ENCODE measurements around the gene JAM3.
"Not testable (repeated sequence)": the region's sequence is repeated elsewhere in the genome, so short reads cannot be mapped to it uniquely, and the experiment has no call there.

The JAM3 gene

GRCh38 chr11:134063991-134064747 lies 4.7 kb upstream of the JAM3 start:
- DNase-seq = no peak

- DNase-seq = no peak
Measured at GRCh38 chr11:134065381-134065780, 3.5 kb upstream of the JAM3 start.

- no peak for DNase-seq
Measured at GRCh38 chr11:134066943-134067885, 1.7 kb upstream of the JAM3 start.

GRCh38 chr11:134069426-134070341 lies 812 bp downstream of the JAM3 start:
- no peak for DNase-seq

- DNase-seq = no peak
Measured at GRCh38 chr11:134070342-134070845, 1.5 kb downstream of the JAM3 start.

GRCh38 chr11:134071306-134071705 lies 2.4 kb downstream of the JAM3 start:
- no peak for DNase-seq

- no peak for DNase-seq
Measured at GRCh38 chr11:134071766-134072402, 3.0 kb downstream of the JAM3 start.

GRCh38 chr11:134072844-134073243 lies 4.0 kb downstream of the JAM3 start:
- no peak for DNase-seq

- no peak for DNase-seq
Measured at GRCh38 chr11:134074346-134074745, 5.5 kb downstream of the JAM3 start.

- no peak for DNase-seq
Measured at GRCh38 chr11:134074766-134075165, 5.9 kb downstream of the JAM3 start.

- no peak for DNase-seq
Measured at GRCh38 chr11:134079317-134079716, 10.4 kb downstream of the JAM3 start.

- not testable (repeated sequence) for DNase-seq
Measured at GRCh38 chr11:134081258-134081657, 12.4 kb downstream of the JAM3 start.

- DNase-seq = no peak
Measured at GRCh38 chr11:134082990-134083389, 14.1 kb downstream of the JAM3 start.

- DNase-seq = no peak
Measured at GRCh38 chr11:134086376-134086775, 17.5 kb downstream of the JAM3 start.

GRCh38 chr11:134092006-134092405 lies 23.1 kb downstream of the JAM3 start:
- DNase-seq = not testable (repeated sequence)

GRCh38 chr11:134097166-134097565 lies 28.3 kb downstream of the JAM3 start:
- DNase-seq = no peak

GRCh38 chr11:134098566-134099184 lies 29.8 kb downstream of the JAM3 start:
- DNase-seq = no peak

- DNase-seq = no peak
Measured at GRCh38 chr11:134100171-134100570, 31.3 kb downstream of the JAM3 start.

- DNase-seq = no peak
Measured at GRCh38 chr11:134101282-134101681, 32.4 kb downstream of the JAM3 start.

GRCh38 chr11:134110252-134110815 lies 41.5 kb downstream of the JAM3 start:
- no peak for DNase-seq

- not testable (repeated sequence) for DNase-seq
Measured at GRCh38 chr11:134113787-134114186, 44.9 kb downstream of the JAM3 start.
